ENCODE data around the gene ALX4. TPM values are rescaled to one million over a fixed set of nuclear protein-coding genes. Genes with fewer than 3 reads are reported as not detected.

ALX4 gene
- total and polyA plus RNA-seq, 7 donors: 0.04 to 0.23 (median 0.14) TPM; not detected in 1

GRCh38 chr11:44269369-44270351 lies 40.3 kb downstream of the ALX4 start:
- Histone ChIP-seq H3K36me3 (ENCODE audit: insufficient read depth in 1 of 2, low read depth in 1 of 2) (no peaks in the 10 kb centered on the region), H3K27ac (no peak overlapping the region), H3K4me1 (no peaks in the 10 kb centered on the region), H3K4me3 (no peak overlapping the region), H3K9me3 (no peaks in the 10 kb centered on the region), H3K27me3 (ENCODE audit: insufficient read depth in 3 of 3, low read length in 2 of 3) (no peaks in the 10 kb centered on the region)
- no peak for ATAC-seq
- no peak for DNase-seq
- WGBS, 3 donors: 82 to 88% (median 82%) methylated on average over 17 of the region's 17 CpGs
- TF ChIP-seq CTCF (IDR thresholded peaks at IDR 0.05): no peak
- intact Hi-C loops (cut with DNase I): loop anchor here in 1 of 2 donors (10.0 kb wide), 1 partner anchor 65 kb away; no protein-coding TSS in a partner anchor

- intact Hi-C loops (cut with DNase I): loop anchor here in 1 of 2 donors (10.0 kb wide), 1 partner anchor 64 kb away; no protein-coding TSS in a partner anchor
- Histone ChIP-seq H3K9me3 (no peaks in the 10 kb centered on the region), H3K4me3 (no peak overlapping the region), H3K4me1 (no peaks in the 10 kb centered on the region), H3K27ac (no peak overlapping the region), H3K27me3 (ENCODE audit: insufficient read depth in 3 of 3, low read length in 2 of 3) (no peaks in the 10 kb centered on the region), H3K36me3 (ENCODE audit: insufficient read depth in 1 of 2, low read depth in 1 of 2) (no peaks in the 10 kb centered on the region)
- no peak for DNase-seq
- no peak for TF ChIP-seq CTCF (IDR thresholded peaks at IDR 0.05)
- ATAC-seq: no peak
- 62 to 84% (median 77%) methylated on average over 5 of the region's 5 CpGs for WGBS, 3 donors
Observed at GRCh38 chr11:44268614-44269080, 41.3 kb downstream of the ALX4 start.

- no peaks in the 10 kb centered on the region for H3K4me1 ChIP-seq
- 80 to 87% (median 86%) methylated on average over 8 of the region's 8 CpGs for WGBS, 3 donors
- H3K27me3 ChIP-seq (ENCODE audit: insufficient read depth in 3 of 3, low read length in 2 of 3): no peaks in the 10 kb centered on the region
- no peak for DNase-seq
- H3K4me3 ChIP-seq: no peak overlapping the region
- no peaks in the 10 kb centered on the region for H3K9me3 ChIP-seq
- TF ChIP-seq CTCF (IDR thresholded peaks at IDR 0.05): no peak
- ATAC-seq: no peak
- no peaks in the 10 kb centered on the region for H3K36me3 ChIP-seq (ENCODE audit: insufficient read depth in 1 of 2, low read depth in 1 of 2)
- no peak overlapping the region for H3K27ac ChIP-seq
- intact Hi-C loops (cut with DNase I): loop anchor here in 1 of 2 donors (10.0 kb wide), 1 partner anchor 63 kb away; no protein-coding TSS in a partner anchor
Observed at GRCh38 chr11:44267750-44268613, 42.0 kb downstream of the ALX4 start.

GRCh38 chr11:44267006-44267749 lies 42.8 kb downstream of the ALX4 start:
- Histone ChIP-seq H3K4me1 (no peaks in the 10 kb centered on the region), H3K36me3 (ENCODE audit: insufficient read depth in 1 of 2, low read depth in 1 of 2) (no peaks in the 10 kb centered on the region), H3K27me3 (ENCODE audit: insufficient read depth in 3 of 3, low read length in 2 of 3) (no peaks in the 10 kb centered on the region), H3K27ac (no peak overlapping the region), H3K4me3 (no peak overlapping the region), H3K9me3 (no peaks in the 10 kb centered on the region)
- WGBS, 3 donors: 91 to 94% (median 93%) methylated on average over 24 of the region's 24 CpGs
- no peak for TF ChIP-seq CTCF (IDR thresholded peaks at IDR 0.05)
- DNase-seq (no peak), ATAC-seq (no peak)
- intact Hi-C loops (cut with DNase I): loop anchor here in 1 of 2 donors (10.0 kb wide), 1 partner anchor 62 kb away; no protein-coding TSS in a partner anchor
